GM23338 (cell line): Measurements from ENCODE around the gene OR2A25. TPM values are rescaled to one million over a fixed set of nuclear protein-coding genes. Genes with fewer than 3 reads are reported as not detected.

Source experiments
- ATAC-seq: fragments of 200-7000 bp; cut with Tn5 transposase; 3 replicates; pipeline ENCODE4 v1.9.1; 2020
- DNase-seq: peaks from one replicate; pipeline ENCODE4 v3.0.0-alpha.2; 2015; ENCODE audit warnings: low spot score
- H2AFZ ChIP-seq: fragments of 200-600 bp; sonication (generic); 2 replicates; pipeline ENCODE4 v1.8.0; 2016; ENCODE audit warnings: antibody characterized with exemption, mild to moderate bottlenecking, moderate library complexity
- H3F3A ChIP-seq: fragments of 200-600 bp; sonication (generic); replicated peaks from 2 replicates; pipeline ENCODE4 v1.8.0; 2017; ENCODE audit warnings: antibody characterized with exemption, mixed run types, low read depth
- H3K27ac ChIP-seq: fragments of 200-600 bp; sonication (generic); 2 replicates; pipeline ENCODE4 v1.6.1; 2016; ENCODE audit warnings: low read depth
- H3K27me3 ChIP-seq: fragments of 200-600 bp; sonication (generic); 2 replicates; pipeline ENCODE4 v1.8.0; 2016; ENCODE audit warnings: mild to moderate bottlenecking, mixed run types, moderate library complexity; ENCODE audit not compliant: insufficient read depth
- H3K36me3 ChIP-seq: fragments of 200-600 bp; sonication (generic); 2 replicates; pipeline ENCODE4 v1.8.0; 2016; ENCODE audit warnings: mild to moderate bottlenecking; ENCODE audit not compliant: insufficient read depth
- H3K4me1 ChIP-seq: fragments of 200-600 bp; sonication (generic); 2 replicates; pipeline ENCODE4 v1.8.0; 2016; ENCODE audit warnings: mild to moderate bottlenecking, moderate library complexity; ENCODE audit not compliant: insufficient read depth
- H3K4me2 ChIP-seq: fragments of 200-600 bp; sonication (generic); 2 replicates; pipeline ENCODE4 v1.7.1; 2017; ENCODE audit warnings: mixed run types
- H3K4me3 ChIP-seq: fragments of 200-600 bp; sonication (generic); 2 replicates; pipeline ENCODE4 v1.6.1; 2016; ENCODE audit warnings: mixed run types
- H3K79me2 ChIP-seq: fragments of 200-600 bp; sonication (generic); replicated peaks from 2 replicates; pipeline ENCODE4 v1.8.0; 2017; ENCODE audit warnings: mild to moderate bottlenecking; ENCODE audit not compliant: insufficient read depth
- H3K9me2 ChIP-seq: fragments of 200-600 bp; sonication (generic); 2 replicates; pipeline ENCODE4 v1.8.0; 2017; ENCODE audit not compliant: insufficient read depth
- H4K20me1 ChIP-seq: fragments of 200-600 bp; sonication (generic); replicated peaks from 2 replicates; pipeline ENCODE4 v1.8.0; 2017; ENCODE audit warnings: mild to moderate bottlenecking; ENCODE audit not compliant: insufficient read depth
- H3K27ac Mint-ChIP-seq: 2 replicates; pipeline ENCODE4 v1.8.0; 2020; ENCODE audit warnings: inconsistent platforms, mild to moderate bottlenecking, moderate library complexity, mixed read lengths
- H3K27me3 Mint-ChIP-seq: 3 replicates; pipeline ENCODE4 v1.8.0; 2022; ENCODE audit warnings: low read depth, mild to moderate bottlenecking, moderate library complexity, mixed read lengths, inconsistent platforms; ENCODE audit not compliant: insufficient read depth, poor library complexity
- H3K36me3 Mint-ChIP-seq: 3 replicates; pipeline ENCODE4 v1.8.0; 2021; ENCODE audit warnings: low read depth, mild to moderate bottlenecking, inconsistent platforms, moderate library complexity, mixed read lengths
- H3K4me1 Mint-ChIP-seq: 3 replicates; pipeline ENCODE4 v1.8.0; 2020; ENCODE audit warnings: mild to moderate bottlenecking, inconsistent platforms, mixed read lengths
- H3K4me3 Mint-ChIP-seq: 3 replicates; pipeline ENCODE4 v1.8.0; 2021; ENCODE audit warnings: moderate library complexity, mild to moderate bottlenecking, inconsistent platforms, mixed read lengths
- H3K9me3 Mint-ChIP-seq: 3 replicates; pipeline ENCODE4 v1.8.0; 2020; ENCODE audit warnings: moderate library complexity, mild to moderate bottlenecking, inconsistent platforms, mixed read lengths
- CREB1 ChIP-seq: fragments of 250-450 bp; sonication (Bioruptor Pico); IDR thresholded peaks from 2 replicates; pipeline ENCODE4 v1.5.0; 2020; ENCODE audit warnings: low read depth, mild to moderate bottlenecking, moderate library complexity
- EZH2phosphoT487 ChIP-seq: fragments of 200-600 bp; sonication (generic); IDR thresholded peaks from one replicate; pipeline ENCODE4 v1.8.1; 2018; ENCODE audit warnings: antibody characterized with exemption; ENCODE audit not compliant: unreplicated experiment
- POLR2AphosphoS5 ChIP-seq: IDR thresholded peaks from 2 replicates; pipeline ENCODE4 v1.6.1; 2016; ENCODE audit warnings: antibody characterized with exemption, low read depth
- ZNF331 ChIP-seq: fragments of 250-450 bp; sonication (Bioruptor Pico); IDR thresholded peaks from 2 replicates; pipeline ENCODE4 v1.5.0; 2020; ENCODE audit warnings: low read depth, mild to moderate bottlenecking, moderate library complexity
- polyA plus RNA-seq: library from polyadenylated mRNA; unstranded; fragments of >200 nt; fragmentation: Nextera tagmentation; extraction: Ambion mirVana; gene quantifications from 2 replicates; pipeline ENCODE4 v1.2.1, GENCODE V29; 2016
- total RNA-seq: library from RNA; depleted of rRNA; stranded (reverse); fragments of >200 nt; shearing (Covaris generic); gene quantifications from 2 replicates; pipeline ENCODE4 v1.2.3, GENCODE V29; 2014
- TF ChIP-seq, protein P1 (sequence below): fragments of 250-450 bp; sonication (Bioruptor Pico); IDR thresholded peaks from 2 replicates; pipeline ENCODE4 v1.5.0; 2020; ENCODE audit warnings: mild to moderate bottlenecking, moderate library complexity

Gene OR2A25
- total and polyA plus RNA-seq, 2 experiments from 2014 or later: not detected

- DNase-seq (no peak), ATAC-seq (no peak)
- no peaks in the 10 kb centered on the region for H3K9me2 ChIP-seq
- H3K4me3 ChIP-seq: no peak overlapping the region
- no peak overlapping the region for H3K27ac ChIP-seq
- TF ChIP-seq, protein P1, sequence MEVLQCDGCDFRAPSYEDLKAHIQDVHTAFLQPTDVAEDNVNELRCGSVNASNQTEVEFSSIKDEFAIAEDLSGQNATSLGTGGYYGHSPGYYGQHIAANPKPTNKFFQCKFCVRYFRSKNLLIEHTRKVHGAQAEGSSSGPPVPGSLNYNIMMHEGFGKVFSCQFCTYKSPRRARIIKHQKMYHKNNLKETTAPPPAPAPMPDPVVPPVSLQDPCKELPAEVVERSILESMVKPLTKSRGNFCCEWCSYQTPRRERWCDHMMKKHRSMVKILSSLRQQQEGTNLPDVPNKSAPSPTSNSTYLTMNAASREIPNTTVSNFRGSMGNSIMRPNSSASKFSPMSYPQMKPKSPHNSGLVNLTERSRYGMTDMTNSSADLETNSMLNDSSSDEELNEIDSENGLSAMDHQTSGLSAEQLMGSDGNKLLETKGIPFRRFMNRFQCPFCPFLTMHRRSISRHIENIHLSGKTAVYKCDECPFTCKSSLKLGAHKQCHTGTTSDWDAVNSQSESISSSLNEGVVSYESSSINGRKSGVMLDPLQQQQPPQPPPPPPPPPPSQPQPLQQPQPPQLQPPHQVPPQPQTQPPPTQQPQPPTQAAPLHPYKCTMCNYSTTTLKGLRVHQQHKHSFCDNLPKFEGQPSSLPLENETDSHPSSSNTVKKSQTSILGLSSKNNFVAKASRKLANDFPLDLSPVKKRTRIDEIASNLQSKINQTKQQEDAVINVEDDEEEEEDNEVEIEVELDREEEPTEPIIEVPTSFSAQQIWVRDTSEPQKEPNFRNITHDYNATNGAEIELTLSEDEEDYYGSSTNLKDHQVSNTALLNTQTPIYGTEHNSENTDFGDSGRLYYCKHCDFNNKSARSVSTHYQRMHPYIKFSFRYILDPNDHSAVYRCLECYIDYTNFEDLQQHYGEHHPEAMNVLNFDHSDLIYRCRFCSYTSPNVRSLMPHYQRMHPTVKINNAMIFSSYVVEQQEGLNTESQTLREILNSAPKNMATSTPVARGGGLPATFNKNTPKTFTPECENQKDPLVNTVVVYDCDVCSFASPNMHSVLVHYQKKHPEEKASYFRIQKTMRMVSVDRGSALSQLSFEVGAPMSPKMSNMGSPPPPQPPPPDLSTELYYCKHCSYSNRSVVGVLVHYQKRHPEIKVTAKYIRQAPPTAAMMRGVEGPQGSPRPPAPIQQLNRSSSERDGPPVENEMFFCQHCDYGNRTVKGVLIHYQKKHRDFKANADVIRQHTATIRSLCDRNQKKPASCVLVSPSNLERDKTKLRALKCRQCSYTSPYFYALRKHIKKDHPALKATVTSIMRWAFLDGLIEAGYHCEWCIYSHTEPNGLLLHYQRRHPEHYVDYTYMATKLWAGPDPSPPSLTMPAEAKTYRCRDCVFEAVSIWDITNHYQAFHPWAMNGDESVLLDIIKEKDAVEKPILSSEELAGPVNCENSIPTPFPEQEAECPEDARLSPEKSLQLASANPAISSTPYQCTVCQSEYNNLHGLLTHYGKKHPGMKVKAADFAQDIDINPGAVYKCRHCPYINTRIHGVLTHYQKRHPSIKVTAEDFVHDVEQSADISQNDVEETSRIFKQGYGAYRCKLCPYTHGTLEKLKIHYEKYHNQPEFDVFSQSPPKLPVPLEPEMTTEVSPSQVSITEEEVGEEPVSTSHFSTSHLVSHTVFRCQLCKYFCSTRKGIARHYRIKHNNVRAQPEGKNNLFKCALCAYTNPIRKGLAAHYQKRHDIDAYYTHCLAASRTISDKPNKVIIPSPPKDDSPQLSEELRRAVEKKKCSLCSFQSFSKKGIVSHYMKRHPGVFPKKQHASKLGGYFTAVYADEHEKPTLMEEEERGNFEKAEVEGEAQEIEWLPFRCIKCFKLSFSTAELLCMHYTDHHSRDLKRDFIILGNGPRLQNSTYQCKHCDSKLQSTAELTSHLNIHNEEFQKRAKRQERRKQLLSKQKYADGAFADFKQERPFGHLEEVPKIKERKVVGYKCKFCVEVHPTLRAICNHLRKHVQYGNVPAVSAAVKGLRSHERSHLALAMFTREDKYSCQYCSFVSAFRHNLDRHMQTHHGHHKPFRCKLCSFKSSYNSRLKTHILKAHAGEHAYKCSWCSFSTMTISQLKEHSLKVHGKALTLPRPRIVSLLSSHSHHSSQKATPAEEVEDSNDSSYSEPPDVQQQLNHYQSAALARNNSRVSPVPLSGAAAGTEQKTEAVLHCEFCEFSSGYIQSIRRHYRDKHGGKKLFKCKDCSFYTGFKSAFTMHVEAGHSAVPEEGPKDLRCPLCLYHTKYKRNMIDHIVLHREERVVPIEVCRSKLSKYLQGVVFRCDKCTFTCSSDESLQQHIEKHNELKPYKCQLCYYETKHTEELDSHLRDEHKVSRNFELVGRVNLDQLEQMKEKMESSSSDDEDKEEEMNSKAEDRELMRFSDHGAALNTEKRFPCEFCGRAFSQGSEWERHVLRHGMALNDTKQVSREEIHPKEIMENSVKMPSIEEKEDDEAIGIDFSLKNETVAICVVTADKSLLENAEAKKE (CRISPR knock-in tag): no peak
- H3K4me3 Mint-ChIP-seq: no peak overlapping the region
- no peaks in the 10 kb centered on the region for H3K79me2 ChIP-seq
- peaks cover 5% of the 10 kb centered on the region; the same call in 1 of the 2 replicates for H3K4me1 ChIP-seq
- no peaks in the 10 kb centered on the region for H3K36me3 ChIP-seq
- H3K9me3 Mint-ChIP-seq: no peaks in the 10 kb centered on the region
- peaks cover 6% of the 10 kb centered on the region for H3K4me1 Mint-ChIP-seq
- H3K36me3 Mint-ChIP-seq: no peaks in the 10 kb centered on the region
- no peaks in the 10 kb centered on the region for H3K27me3 ChIP-seq
- no peak overlapping the region for H3K4me2 ChIP-seq
- H3K27me3 Mint-ChIP-seq: peaks cover under 1% of the 10 kb centered on the region
- no peak overlapping the region for H2AFZ ChIP-seq
- H3F3A ChIP-seq: no peaks in the 10 kb centered on the region
- H4K20me1 ChIP-seq: no peaks in the 10 kb centered on the region
- no peak overlapping the region for H3K27ac Mint-ChIP-seq
Observed at GRCh38 chr7:144024213-144024612, 45.4 kb upstream of the OR2A25 start.

GRCh38 chr7:144026203-144026883 lies 43.3 kb upstream of the OR2A25 start:
- H3K9me2 ChIP-seq: no peaks in the 10 kb centered on the region
- H3K4me2 ChIP-seq: no peak overlapping the region
- H4K20me1 ChIP-seq: no peaks in the 10 kb centered on the region
- no peaks in the 10 kb centered on the region for H3K9me3 Mint-ChIP-seq
- no peaks in the 10 kb centered on the region for H3K79me2 ChIP-seq
- no peak overlapping the region for H3K4me3 ChIP-seq
- H3K4me1 Mint-ChIP-seq: peaks cover 6% of the 10 kb centered on the region
- no peak overlapping the region for H3K4me3 Mint-ChIP-seq
- DNase-seq (peak; percentile 41), ATAC-seq (peak; percentile 52; the same call in 2 of the 3 replicates)
- H3K4me1 ChIP-seq: peaks cover 5% of the 10 kb centered on the region; the same call in 1 of the 2 replicates
- H3K27ac Mint-ChIP-seq: no peak overlapping the region
- H3K27ac ChIP-seq: no peak overlapping the region
- H3K27me3 ChIP-seq: no peaks in the 10 kb centered on the region
- no peaks in the 10 kb centered on the region for H3K36me3 Mint-ChIP-seq
- 0 out of 2 replicates have a peak overlapping the region, but pooled peaks have one; percentile 28 for H2AFZ ChIP-seq
- no peaks in the 10 kb centered on the region for H3F3A ChIP-seq
- H3K27me3 Mint-ChIP-seq: no peaks in the 10 kb centered on the region
- no peaks in the 10 kb centered on the region for H3K36me3 ChIP-seq
- TF ChIP-seq, protein P1 (CRISPR knock-in tag): no peak
- TF ChIP-seq EZH2phosphoT487: no peak
- no peak for TF ChIP-seq CREB1 (CRISPR knock-in tag)
- no peak for TF ChIP-seq ZNF331
- no peak for TF ChIP-seq POLR2AphosphoS5
